Measurements from ENCODE around the gene RNF17.

RNF17 gene

GRCh38 chr13:24894277-24894971 is 130.5 kb downstream of the RNF17 start:
- DNase-seq (ENCODE audit: low read depth) = no peak
- no peak for TF ChIP-seq CTCF (conservative IDR thresholded peaks at IDR 0.05; ENCODE audit: low read depth, low read length)

GRCh38 chr13:24894972-24895300 is 131.0 kb downstream of the RNF17 start:
- DNase-seq (ENCODE audit: low read depth) = no peak
- no peak for TF ChIP-seq CTCF (conservative IDR thresholded peaks at IDR 0.05; ENCODE audit: low read depth, low read length)
- no peak overlapping the region for H3K4me3 ChIP-seq (ENCODE audit: low read length)

More at GRCh38 chr13:24894277-24894971, 130.5 kb downstream of the RNF17 start:
- H3K4me3 ChIP-seq (ENCODE audit: low read length) = no peak overlapping the region

GRCh38 chr13:24896061-24896460 is 132.1 kb downstream of the RNF17 start:
- TF ChIP-seq CTCF (conservative IDR thresholded peaks at IDR 0.05; ENCODE audit: low read depth, low read length) = no peak
- no peak overlapping the region for H3K4me3 ChIP-seq (ENCODE audit: low read length)
- DNase-seq (ENCODE audit: low read depth) = no peak

GRCh38 chr13:24897293-24897692 is 133.3 kb downstream of the RNF17 start:
- no peak overlapping the region for H3K4me3 ChIP-seq (ENCODE audit: low read length)
- DNase-seq (ENCODE audit: low read depth) = no peak
- TF ChIP-seq CTCF (conservative IDR thresholded peaks at IDR 0.05; ENCODE audit: low read depth, low read length) = no peak

GRCh38 chr13:24899601-24900000 is 135.6 kb downstream of the RNF17 start:
- no peak for TF ChIP-seq CTCF (conservative IDR thresholded peaks at IDR 0.05; ENCODE audit: low read depth, low read length)
- no peak for DNase-seq (ENCODE audit: low read depth)
- H3K4me3 ChIP-seq (ENCODE audit: low read length) = no peak overlapping the region

GRCh38 chr13:24900507-24900906 is 136.5 kb downstream of the RNF17 start:
- TF ChIP-seq CTCF (conservative IDR thresholded peaks at IDR 0.05; ENCODE audit: low read depth, low read length) = no peak
- DNase-seq (ENCODE audit: low read depth) = no peak
- H3K4me3 ChIP-seq (ENCODE audit: low read length) = no peak overlapping the region

GRCh38 chr13:24905242-24905641 is 141.3 kb downstream of the RNF17 start:
- no peak for TF ChIP-seq CTCF (conservative IDR thresholded peaks at IDR 0.05; ENCODE audit: low read depth, low read length)
- no peak overlapping the region for H3K4me3 ChIP-seq (ENCODE audit: low read length)
- no peak for DNase-seq (ENCODE audit: low read depth)
